WI38 (cell line): ENCODE data around the gene PHF19.

ENCODE experiments used
- H3K4me3 ChIP-seq: 2 replicates; pipeline ENCODE4 v1.5.1; 2011; ENCODE audit warnings: low read depth, mild to moderate bottlenecking, control low read depth, low read length
- TF ChIP-seq, protein P1 (sequence below): IDR thresholded peaks from 2 replicates; pipeline ENCODE4 v1.5.1; 2012; ENCODE audit warnings: low read depth, mild to moderate bottlenecking, control low read depth, low read length

PHF19 gene

DNA sequence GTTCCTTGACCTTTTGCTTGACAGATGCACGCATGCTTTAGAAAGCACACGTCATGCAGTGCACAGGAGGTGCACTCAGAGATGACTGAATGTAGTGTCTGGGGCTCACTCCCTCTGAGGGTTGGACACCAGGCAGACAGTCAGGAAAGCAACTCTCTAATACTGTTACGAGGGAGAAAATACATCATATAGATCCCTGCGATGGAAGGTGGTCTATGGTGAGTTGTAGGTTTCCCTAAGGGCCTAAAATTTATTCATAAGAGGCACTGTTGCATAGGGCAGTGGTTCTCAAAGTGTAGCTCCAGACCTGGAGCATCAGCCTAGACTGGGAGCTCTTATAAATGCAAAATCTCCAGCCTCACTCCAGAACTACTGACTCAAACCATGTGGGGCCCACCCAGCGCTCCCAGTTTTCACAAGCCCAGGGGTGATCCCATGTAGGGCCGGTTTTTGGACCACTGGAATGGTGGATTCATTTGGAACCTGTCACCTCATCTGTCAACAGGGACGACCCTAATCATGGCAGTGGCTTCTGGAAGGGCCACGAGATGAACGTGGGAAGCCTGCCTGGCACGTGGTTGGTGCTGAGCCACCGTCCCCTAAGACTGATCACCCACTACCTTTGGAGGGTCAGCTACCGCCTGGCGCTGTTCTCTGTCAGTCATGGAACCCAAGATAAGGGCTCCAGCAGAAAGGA lies 16.8 kb upstream of the PHF19 start:
- TF ChIP-seq, protein P1, sequence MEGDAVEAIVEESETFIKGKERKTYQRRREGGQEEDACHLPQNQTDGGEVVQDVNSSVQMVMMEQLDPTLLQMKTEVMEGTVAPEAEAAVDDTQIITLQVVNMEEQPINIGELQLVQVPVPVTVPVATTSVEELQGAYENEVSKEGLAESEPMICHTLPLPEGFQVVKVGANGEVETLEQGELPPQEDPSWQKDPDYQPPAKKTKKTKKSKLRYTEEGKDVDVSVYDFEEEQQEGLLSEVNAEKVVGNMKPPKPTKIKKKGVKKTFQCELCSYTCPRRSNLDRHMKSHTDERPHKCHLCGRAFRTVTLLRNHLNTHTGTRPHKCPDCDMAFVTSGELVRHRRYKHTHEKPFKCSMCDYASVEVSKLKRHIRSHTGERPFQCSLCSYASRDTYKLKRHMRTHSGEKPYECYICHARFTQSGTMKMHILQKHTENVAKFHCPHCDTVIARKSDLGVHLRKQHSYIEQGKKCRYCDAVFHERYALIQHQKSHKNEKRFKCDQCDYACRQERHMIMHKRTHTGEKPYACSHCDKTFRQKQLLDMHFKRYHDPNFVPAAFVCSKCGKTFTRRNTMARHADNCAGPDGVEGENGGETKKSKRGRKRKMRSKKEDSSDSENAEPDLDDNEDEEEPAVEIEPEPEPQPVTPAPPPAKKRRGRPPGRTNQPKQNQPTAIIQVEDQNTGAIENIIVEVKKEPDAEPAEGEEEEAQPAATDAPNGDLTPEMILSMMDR = no peak
- no peak overlapping the region for H3K4me3 ChIP-seq

DNA sequence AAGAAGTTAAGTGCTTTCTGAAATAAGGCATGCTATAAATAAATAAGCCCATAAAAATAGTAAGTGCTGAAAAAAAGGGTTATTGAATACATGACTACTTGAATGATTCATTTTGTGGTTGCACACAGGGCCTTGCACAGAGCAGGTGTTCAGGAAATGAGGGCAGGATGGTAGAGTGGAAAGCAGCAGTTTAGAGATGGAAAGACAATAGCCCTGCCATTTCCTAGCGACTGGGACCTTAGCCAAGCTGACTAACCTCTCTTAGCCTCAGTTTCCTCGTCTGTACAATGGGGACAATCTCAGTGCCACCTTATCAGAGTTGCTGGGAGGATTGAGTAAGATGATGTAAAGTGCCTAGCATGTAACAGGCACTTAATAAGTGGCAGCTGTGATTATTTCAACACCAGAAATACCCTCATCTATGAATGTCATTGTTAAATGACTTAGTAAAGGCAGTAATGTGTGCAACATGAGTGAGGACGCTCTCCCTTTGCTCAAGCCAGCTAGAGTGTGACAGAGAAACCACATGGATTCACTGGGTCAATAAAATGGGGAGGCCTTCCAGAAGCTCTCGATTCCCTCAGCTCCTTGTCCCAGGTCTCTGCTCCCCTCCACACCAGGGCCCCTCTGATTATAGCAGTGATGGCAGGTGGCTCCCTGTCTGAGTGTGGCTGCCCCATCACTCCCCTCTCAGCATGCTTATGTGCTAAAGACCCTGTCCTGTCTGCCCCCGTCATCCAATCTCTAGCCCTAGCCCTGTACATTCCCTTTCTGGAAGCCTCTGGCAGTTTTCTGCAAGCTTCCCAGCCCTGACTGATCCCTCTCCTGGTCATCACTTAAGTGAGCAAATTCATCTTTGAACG lies 16.0 kb upstream of the PHF19 start:
- no peak overlapping the region for H3K4me3 ChIP-seq
- TF ChIP-seq, protein P1 = no peak

DNA sequence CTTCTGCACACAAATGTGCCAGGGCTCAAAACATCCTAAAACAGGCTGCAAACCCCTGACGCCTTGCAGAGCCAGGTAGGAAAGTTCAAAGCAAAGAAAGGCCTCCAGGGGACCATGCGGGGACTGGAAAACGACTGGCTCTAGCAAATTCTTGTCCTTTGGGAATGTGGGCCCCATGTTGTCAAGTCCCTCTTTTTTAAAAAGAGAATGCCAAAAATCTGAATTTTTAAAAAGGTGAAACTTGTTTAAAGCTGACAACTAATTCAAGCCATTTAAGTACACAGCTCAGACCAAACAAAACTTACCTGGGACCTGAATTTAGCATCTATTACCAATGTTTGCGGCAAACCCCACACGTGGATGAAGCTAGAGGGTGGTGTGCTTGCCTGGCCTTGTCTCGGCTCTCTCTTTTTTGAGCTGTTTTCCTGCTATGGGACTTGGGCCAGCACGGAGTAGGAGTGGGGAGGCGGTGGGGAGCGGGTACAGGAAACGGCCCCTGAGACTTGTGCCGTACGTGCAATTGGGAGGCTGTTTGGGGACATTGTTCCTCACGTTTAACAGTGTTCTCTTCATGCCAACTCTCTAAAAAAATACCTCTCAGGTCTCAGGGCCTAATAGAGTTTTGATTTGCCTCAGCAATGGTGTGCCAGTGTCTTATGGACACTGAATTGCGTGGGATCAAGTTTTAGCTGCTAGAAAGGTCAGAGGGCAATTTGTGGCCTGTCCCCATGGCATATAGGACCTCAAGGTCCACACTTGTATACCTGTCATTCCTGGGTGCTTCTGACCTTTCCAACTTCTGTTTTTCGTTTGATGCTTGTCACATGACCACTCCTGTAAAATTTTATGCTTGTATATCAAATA lies 15.1 kb upstream of the PHF19 start:
- TF ChIP-seq, protein P1 = no peak
- no peak overlapping the region for H3K4me3 ChIP-seq

DNA sequence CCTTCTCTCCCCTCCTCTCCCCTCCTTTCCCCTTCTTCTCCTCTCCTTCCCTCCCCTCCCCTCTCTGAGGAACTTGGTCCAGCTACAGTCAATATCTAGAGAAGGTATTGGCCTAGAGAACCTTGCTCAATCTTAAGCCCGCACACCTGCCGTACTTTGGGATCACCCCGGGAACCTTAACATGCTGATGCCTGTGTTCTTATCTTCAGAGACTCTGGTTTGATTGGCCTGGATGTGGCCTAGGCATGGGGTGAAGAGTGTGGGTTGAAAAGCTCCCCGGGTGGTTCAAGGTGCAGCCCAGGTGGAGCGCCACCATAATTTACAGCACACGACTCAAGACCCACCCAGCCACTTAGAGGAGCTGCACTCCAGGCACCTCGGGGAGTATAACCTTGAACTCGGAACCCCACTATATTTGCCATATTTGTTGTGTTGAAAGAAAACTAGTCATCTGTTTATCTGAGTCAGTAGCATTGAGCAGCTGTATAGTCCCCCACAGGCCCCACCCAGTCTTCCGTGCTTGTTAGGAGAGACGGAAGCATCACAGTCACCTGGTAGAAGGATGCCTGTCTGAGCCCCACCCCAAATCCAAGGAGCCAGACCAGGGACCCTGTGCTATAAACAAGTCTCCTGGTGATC lies 14.4 kb upstream of the PHF19 start:
- H3K4me3 ChIP-seq = no peak overlapping the region
- TF ChIP-seq, protein P1 = no peak

DNA sequence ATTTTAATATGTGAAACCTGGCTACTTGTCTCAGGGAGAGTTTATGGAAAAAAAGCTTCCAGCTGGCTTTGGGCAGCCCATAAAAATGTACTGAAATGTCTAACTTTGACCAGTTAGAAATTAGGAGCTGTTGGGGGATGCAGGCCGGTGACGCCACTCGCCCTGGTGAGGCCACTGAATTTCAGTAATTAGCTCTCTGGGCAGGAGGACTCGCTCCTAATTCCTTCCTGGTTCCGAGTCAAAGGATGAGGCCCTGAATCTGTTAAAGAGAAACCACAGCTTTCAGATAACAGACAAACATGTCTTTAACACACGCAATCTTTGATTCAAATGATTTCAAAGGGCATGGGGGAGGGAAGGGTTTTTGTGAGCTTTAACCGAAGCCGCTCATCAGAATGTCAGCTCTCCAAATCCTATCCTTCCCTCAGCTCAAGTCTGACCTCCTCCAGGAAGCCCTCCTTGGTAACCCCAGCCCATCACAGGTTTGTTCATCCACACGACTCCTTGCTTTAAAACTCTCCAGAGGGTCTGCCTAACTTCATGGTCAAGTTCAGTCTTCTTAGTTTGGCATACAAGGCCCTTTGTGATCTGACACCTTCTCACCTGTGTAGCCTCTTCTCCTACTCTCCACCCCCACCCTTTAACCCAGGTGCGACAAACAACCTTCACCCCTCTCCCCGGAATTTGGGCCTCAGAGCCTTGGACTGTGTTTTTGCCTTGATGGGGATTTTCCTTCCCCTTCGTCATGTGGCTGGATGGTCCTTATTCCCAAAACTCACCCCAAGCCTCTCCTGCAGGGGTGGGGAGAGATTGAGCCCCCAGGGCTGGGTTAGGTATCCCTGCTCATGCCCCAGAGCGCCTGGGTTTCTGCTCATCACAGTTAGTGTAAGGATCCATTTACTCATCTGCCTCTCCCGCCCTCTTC lies 13.6 kb upstream of the PHF19 start:
- no peak overlapping the region for H3K4me3 ChIP-seq
- TF ChIP-seq, protein P1 = no peak

DNA sequence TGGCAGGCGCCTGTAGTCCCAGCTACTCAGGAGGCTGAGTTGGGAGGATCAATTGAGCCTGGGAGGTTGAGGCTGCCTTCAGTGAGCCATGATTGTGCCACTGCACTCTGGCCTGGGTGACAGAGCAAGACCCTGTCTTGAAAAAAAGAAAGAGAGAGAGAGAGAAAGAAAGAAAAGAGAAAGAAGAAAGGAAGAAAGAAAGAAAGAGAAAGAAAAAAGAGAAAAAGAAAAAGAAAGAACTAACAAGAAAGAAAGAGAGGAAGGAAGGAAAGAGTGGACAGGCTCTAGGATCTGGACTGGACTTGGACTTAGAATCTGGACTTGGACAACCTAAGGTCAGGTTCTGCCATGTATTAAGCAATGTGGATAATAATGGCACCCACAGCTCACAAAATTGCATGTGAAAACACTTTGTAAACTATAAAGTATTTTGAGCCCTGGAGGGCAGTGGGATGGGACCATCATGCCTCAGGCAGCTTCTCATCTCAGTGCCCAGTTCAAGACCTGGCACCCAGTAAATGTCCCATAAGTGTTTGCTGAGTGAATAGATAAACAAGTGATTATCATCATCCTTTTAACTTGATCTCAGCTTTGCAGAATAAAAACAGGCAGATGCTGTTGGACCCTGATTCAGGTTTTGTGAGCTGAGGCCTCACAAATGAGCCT lies 12.8 kb upstream of the PHF19 start:
- no peak overlapping the region for H3K4me3 ChIP-seq
- TF ChIP-seq, protein P1 = no peak
